Measurements from ENCODE around the gene SIGLEC6.

Gene SIGLEC6

DNA sequence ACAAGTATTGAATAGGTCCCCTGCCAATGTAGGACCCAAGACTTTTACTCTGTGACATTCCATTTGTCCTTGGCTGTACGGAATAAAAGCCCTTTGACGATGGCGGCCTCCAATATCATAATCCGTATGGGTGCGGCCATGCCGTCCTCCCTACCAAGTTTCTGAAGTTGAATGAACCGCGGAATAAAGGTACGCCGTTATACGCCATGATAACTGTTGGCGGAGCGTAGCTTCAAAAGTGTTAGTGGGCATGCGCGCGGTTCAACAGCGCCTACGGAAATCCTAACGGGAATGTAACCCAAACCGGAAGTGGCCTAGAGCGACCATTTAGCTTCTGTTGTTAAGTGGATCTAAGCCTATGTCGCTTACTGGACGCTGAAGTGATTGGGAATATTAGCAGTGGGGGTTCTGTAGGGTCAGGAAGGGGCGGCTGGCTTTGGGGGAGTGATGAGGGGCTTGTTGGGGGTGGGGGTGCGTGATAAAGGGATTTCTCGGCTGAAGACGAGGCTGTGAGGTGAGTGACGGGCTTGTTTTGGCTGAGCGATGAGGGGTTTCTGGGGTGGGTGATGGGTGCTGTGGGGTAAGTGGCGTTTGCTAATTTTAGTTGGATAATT lies 39.6 kb upstream of the SIGLEC6 start, which contains the start of gene ZNF175:
Gene ZNF175, plus strand, starts transcription at position 322 of the 614 bp plus-strand sequence. CDS start 2,047 bp downstream, outside the sequence.
- peak within 1 kb of the TSS; percentile 83 for H3K4me3 ChIP-seq (ENCODE audit: control insufficient read depth, low read depth, low read length)
- TF ChIP-seq CTCF (conservative IDR thresholded peaks at IDR 0.05; ENCODE audit: control insufficient read depth, insufficient read depth, low read depth, low read length), result no peak
- DNase-seq (ENCODE audit: low read depth), result peak; percentile 96

GRCh38 chr19:51568456-51568855 lies 37.0 kb upstream of the SIGLEC6 start:
- no peak for TF ChIP-seq CTCF (conservative IDR thresholded peaks at IDR 0.05; ENCODE audit: control insufficient read depth, insufficient read depth, low read depth, low read length)
- no peak overlapping the region for H3K4me3 ChIP-seq (ENCODE audit: control insufficient read depth, low read depth, low read length)
- DNase-seq (ENCODE audit: low read depth), result no peak

DNA sequence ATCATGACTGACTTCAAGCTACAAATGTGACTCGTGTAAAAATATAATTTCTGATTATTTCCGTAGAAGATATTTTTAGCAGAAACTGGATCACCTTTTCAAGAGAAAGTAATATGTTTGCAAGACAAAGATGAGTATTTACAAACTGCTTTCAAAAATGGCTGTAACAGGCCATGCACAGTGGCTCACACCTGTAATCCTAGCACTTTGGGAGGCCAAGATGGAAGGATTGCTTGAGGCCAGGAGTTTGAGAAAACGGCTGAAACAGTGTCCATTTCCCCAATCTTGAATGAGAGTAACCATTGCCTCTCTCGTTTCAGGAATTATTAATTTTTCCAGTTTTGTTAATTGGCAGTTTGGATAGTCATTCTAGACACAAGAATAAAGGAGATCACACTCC lies 36.1 kb upstream of the SIGLEC6 start:
- no peak for TF ChIP-seq CTCF (conservative IDR thresholded peaks at IDR 0.05; ENCODE audit: control insufficient read depth, insufficient read depth, low read depth, low read length)
- no peak overlapping the region for H3K4me3 ChIP-seq (ENCODE audit: control insufficient read depth, low read depth, low read length)
- DNase-seq (ENCODE audit: low read depth), result no peak

GRCh38 chr19:51566489-51567100 lies 35.1 kb upstream of the SIGLEC6 start:
- no peak for DNase-seq (ENCODE audit: low read depth)
- no peak for TF ChIP-seq CTCF (conservative IDR thresholded peaks at IDR 0.05; ENCODE audit: control insufficient read depth, insufficient read depth, low read depth, low read length)

GRCh38 chr19:51565583-51565982 lies 34.1 kb upstream of the SIGLEC6 start:
- no peak for TF ChIP-seq CTCF (conservative IDR thresholded peaks at IDR 0.05; ENCODE audit: control insufficient read depth, insufficient read depth, low read depth, low read length)
- no peak for DNase-seq (ENCODE audit: low read depth)
- H3K4me3 ChIP-seq (ENCODE audit: control insufficient read depth, low read depth, low read length), result no peak overlapping the region

More at GRCh38 chr19:51566489-51567100, 35.1 kb upstream of the SIGLEC6 start:
- no peak overlapping the region for H3K4me3 ChIP-seq (ENCODE audit: control insufficient read depth, low read depth, low read length)

GRCh38 chr19:51564791-51565190 lies 33.3 kb upstream of the SIGLEC6 start:
- DNase-seq (ENCODE audit: low read depth), result no peak
- H3K4me3 ChIP-seq (ENCODE audit: control insufficient read depth, low read depth, low read length), result no peak overlapping the region
- TF ChIP-seq CTCF (conservative IDR thresholded peaks at IDR 0.05; ENCODE audit: control insufficient read depth, insufficient read depth, low read depth, low read length), result no peak
